Left lung (tissue), 10 donors: ENCODE measurements around the gene HDAC3. TPM values are rescaled to one million over a fixed set of nuclear protein-coding genes. Genes with fewer than 3 reads are reported as not detected.

Source experiments
- ATAC-seq: fragments of 200-7000 bp; cut with Tn5 transposase; one replicate; pipeline ENCODE4 v1.9.1; 2020; ENCODE audit warnings: moderate library complexity
- DNase-seq, 4 donors: peaks; one replicate each; pipeline ENCODE4 v3.0.0-alpha.2; 2013 to 2020
- H3K27ac ChIP-seq, 2 donors: fragments of 200-600 bp; sonication (generic) in 1 of 2; one replicate each; pipeline versions ENCODE4 v1.5.0 to v1.8.0; 2020 to 2021
- H3K27me3 ChIP-seq, 2 donors: fragments of 200-600 bp; sonication (generic) in 1 of 2; one replicate each; pipeline versions ENCODE4 v1.5.0 to v1.8.0; 2020 to 2021
- H3K36me3 ChIP-seq, 2 donors: fragments of 200-600 bp; sonication (generic) in 1 of 2; one replicate each; pipeline versions ENCODE4 v1.5.0 to v1.8.0; 2020 to 2021
- H3K4me1 ChIP-seq, 2 donors: fragments of 200-600 bp; one replicate each; pipeline ENCODE4 v1.8.0; 2021
- H3K4me3 ChIP-seq, 2 donors: fragments of 200-600 bp; sonication (generic) in 1 of 2; one replicate each; pipeline versions ENCODE4 v1.5.0 to v1.8.0; 2020 to 2021; ENCODE audit warnings: mild to moderate bottlenecking in 1 of 2
- H3K9me3 ChIP-seq, 2 donors: fragments of 200-600 bp; sonication (generic) in 1 of 2; one replicate each; pipeline versions ENCODE4 v1.5.0 to v1.8.0; 2020 to 2021
- CTCF ChIP-seq, 2 donors: fragments of 200-600 bp; sonication (generic) in 1 of 2; IDR thresholded peaks; one replicate each; pipeline versions ENCODE4 v1.5.0 to v1.8.0; 2021; ENCODE audit warnings: antibody characterized with exemption in 2 of 2
- intact Hi-C, 2 donors: fragments of 100-400 bp; cut with DNase I; formaldehyde crosslinking; loops; one replicate each; pipeline versions ENCODE4 v1.11.2 to v1.14.2; 2022
- polyA plus RNA-seq, 6 donors: library from polyadenylated mRNA; unstranded; fragments of 120-200 nt; gene quantifications; one replicate each; pipeline ENCODE4 v1.2.1, GENCODE V29; 2013; ENCODE audit not compliant: insufficient read length in 6 of 6
- total RNA-seq, 2 donors: library from RNA; stranded (reverse); fragmentation: NEBNext Ultra II Directional; extraction: Animal tissue kit (Norgen Biotek cat#: 25700); gene quantifications; one replicate each; pipeline ENCODE4 v1.2.1, GENCODE V29; 2021
- donor health status: DM: no; HTN: yes; CAD: no.
- donor health status: DM: no; HTN: no; CAD: no.

HDAC3 gene
- total and polyA plus RNA-seq, 8 donors, result 41.2 to 120 (median 112) TPM

- no peak overlapping the region for H3K4me3 ChIP-seq
- TF ChIP-seq CTCF (IDR thresholded peaks at IDR 0.05), result no peak
- H3K27ac ChIP-seq, result peak overlapping the region; percentile 68 to 93
- no peaks in the 10 kb centered on the region for H3K9me3 ChIP-seq
- intact Hi-C loops, result no loop called here
- H3K27me3 ChIP-seq, result no peaks in the 10 kb centered on the region
- no peaks in the 10 kb centered on the region for H3K36me3 ChIP-seq
- DNase-seq (peak in 2 of 4 donors; percentile 28 to 59), ATAC-seq (peak; percentile 59)
- peaks cover 9 to 99% of the 10 kb centered on the region in 2 donors for H3K4me1 ChIP-seq
Observed at GRCh38 chr5:141605523-141606277, 30.9 kb downstream of the HDAC3 start.

GRCh38 chr5:141603923-141604717 is 32.5 kb downstream of the HDAC3 start:
- H3K4me1 ChIP-seq, result peaks cover 9 to 99% of the 10 kb centered on the region in 2 donors

GRCh38 chr5:141602606-141603005 is 34.0 kb downstream of the HDAC3 start:
- H3K4me1 ChIP-seq, result peaks cover 9 to 99% of the 10 kb centered on the region in 2 donors
- intact Hi-C loops, result no loop called here
- ATAC-seq (no peak), DNase-seq (no peak)
- no peaks in the 10 kb centered on the region for H3K9me3 ChIP-seq
- TF ChIP-seq CTCF (IDR thresholded peaks at IDR 0.05), result no peak
- no peaks in the 10 kb centered on the region for H3K36me3 ChIP-seq
- H3K27ac ChIP-seq, result peak overlapping the region in 1 of 2 donors; percentile 93
- H3K27me3 ChIP-seq, result no peaks in the 10 kb centered on the region
- H3K4me3 ChIP-seq, result no peak overlapping the region

More at GRCh38 chr5:141603923-141604717, 32.5 kb downstream of the HDAC3 start:
- no peak overlapping the region for H3K4me3 ChIP-seq
- DNase-seq, result peak in 2 of 4 donors; percentile 44 to 74
- TF ChIP-seq CTCF (IDR thresholded peaks at IDR 0.05), result no peak
- H3K9me3 ChIP-seq, result no peaks in the 10 kb centered on the region
- no peaks in the 10 kb centered on the region for H3K36me3 ChIP-seq
- ATAC-seq, result peak; percentile 85
- no peaks in the 10 kb centered on the region for H3K27me3 ChIP-seq
- peak overlapping the region; percentile 68 to 93 for H3K27ac ChIP-seq
- intact Hi-C loops, result no loop called here

GRCh38 chr5:141598391-141599345 is 38.0 kb downstream of the HDAC3 start:
- H3K4me1 ChIP-seq, result peaks cover under 1 to 70% of the 10 kb centered on the region in 2 donors
- H3K27me3 ChIP-seq, result no peaks in the 10 kb centered on the region

More at GRCh38 chr5:141598391-141599345, 38.0 kb downstream of the HDAC3 start:
- DNase-seq (no peak), ATAC-seq (peak; percentile 34)
- Histone ChIP-seq H3K36me3 (peaks cover 0 to 13% of the 10 kb centered on the region in 2 donors), H3K9me3 (no peaks in the 10 kb centered on the region), H3K4me3 (no peak overlapping the region), H3K27ac (peak overlapping the region in 1 of 2 donors; percentile 45)
- intact Hi-C loops, result no loop called here
- TF ChIP-seq CTCF (IDR thresholded peaks at IDR 0.05), result no peak
